SIG-M5 treated with dmso at 0.1 percent for 504 hours (cell line): Measurements from ENCODE around the gene AK2.
A peak's percentile ranks its signal among the peaks of the same experiment; 100 is the strongest.
"Not testable (repeated sequence)": the region's sequence is repeated elsewhere in the genome, so short reads cannot be mapped to it uniquely, and the experiment has no call there.

Experiments
- DNase-seq: peaks from one replicate; lab custom pipeline; 2025; ENCODE audit not compliant: unreplicated experiment; lab: John Stamatoyannopoulos, UW

The AK2 gene

DNA sequence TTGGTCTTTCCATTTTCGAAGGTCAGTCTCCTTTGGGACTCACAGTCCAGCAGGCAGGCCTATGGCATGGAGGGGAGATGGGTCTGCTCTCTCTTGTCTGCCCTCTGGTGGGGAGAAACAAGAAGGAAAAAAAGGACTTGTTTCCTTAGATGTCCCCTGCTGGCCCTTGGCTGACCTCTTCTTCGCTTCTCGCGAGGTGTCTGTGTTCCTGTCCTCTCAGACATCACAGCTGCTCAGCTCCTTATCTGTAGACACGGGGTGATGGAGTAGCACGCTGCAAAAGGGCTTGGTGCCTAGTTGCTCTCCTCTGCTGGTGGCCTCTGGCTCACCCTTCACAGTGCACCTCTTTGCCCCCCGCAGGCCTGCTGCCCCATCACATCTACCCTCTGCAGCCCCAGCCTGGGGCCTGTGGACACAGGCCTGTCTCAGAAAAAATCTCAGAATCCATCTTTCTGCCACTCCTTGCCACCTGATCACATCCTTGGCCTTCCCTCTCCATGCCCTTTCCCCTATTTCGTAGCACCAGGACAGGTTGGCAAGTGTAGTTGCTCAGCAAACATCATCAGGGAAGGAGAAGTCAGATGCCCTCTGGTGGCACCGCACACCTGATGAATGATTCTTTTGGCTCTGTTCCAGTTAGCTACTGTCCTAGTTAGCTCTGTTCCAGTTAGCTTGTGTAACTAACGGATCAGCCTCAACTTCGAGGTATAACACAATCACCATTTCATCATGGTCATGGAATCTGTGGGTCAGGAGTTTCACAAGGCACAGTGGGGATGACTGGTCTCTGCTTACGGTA is 18.7 kb upstream of the AK2 start:
- peak; percentile 53 for DNase-seq

DNA sequence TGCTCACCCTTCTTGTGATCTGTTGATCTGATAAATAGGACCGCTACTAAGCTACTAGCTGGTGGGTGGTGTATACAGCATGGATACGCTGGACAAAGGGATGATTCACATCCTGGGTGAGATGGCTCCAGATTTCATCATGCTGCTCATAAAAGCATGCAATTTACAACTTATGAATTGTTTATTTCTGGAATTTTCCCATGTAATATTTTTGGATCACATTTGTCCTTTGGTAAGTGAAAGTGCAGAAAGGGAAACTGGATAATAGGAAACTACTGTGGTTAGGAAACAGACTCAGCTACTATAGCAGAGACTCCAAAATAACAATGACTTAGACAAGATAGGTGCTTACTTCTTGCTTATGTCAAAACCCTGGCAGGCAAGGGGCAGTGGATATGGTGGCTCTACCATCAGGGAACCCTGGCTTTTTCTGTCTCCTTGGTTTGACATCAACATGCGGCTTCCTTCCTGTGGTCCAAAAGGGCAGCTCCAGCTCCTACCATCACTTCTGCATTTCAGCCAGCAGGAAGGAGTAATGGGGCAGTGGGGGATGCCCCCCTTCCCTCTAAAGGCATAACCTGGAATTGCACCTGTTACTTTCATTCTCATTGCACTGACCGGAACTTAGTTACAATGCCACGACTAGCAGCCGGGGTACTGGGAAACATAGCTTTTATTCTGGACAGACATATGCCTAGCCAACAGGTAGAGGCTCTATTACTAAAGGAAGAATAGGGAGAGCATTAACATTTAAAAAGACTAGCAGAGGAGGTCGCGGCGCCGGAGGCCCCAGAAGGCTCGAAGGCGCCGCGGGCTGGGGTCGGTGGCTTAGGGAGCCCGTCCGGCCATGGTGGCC is 13.8 kb upstream of the AK2 start:
- DNase-seq, result peak; percentile 74

DNA sequence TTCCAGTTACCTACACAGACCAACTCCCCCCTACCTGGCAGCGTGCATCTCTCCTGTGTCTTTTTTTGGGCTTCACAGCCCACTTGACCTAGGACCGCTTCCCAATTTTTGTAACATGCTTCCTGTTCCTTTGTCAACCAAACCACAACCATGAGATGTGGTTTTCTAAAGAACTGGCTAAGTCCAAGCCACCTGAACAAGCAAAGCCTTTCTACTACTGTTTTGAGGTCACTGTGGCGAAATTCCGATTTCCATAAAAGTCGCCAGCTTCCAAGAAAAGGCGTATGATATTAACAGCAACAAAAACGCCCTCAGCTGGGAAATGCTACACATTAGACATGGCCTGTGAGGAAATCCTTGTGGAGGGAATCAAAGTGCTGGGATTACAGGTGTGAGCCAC is 12.7 kb upstream of the AK2 start:
- DNase-seq, result no peak

DNA sequence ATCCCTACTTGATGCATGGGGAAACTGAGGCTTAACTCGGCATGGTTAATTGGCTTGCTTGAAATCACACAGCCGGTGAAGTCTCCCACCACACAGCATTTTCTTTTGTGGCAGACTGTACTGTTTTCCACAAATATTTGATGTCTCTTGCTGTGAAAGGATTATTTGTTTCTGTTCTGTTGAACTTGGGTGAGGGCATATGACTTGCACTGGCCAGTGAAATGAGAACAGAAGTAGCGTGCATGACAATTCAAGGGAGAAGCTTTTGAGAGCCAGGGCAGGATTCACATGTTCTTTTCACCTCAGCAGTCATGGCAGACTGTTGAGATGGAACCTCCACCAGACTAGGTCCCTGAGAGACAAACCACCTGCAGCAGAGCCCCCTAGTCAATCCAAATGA is 11.7 kb upstream of the AK2 start:
- no peak for DNase-seq

DNA sequence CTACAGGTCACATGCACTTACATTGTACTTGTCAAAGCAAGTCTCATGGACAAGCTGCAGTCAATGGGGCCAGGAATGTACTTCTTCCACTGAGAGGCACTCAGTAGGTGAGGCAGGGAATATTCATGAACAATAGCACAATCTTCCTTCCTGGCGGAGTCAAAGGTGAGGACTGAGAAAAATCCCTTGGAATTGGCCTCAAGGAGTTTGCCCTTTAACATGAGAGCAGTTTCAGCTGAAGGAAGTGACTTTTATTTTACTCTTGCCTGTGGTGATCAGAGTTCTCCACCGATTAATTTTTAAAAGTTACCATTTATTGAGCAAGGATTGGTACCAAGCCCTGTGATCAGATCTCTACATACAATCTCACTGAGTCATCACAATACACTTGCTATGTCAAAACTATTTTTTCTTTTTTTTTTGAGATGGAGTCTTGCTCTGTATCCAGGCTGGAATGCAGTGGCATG is 11.2 kb upstream of the AK2 start:
- no peak for DNase-seq

DNA sequence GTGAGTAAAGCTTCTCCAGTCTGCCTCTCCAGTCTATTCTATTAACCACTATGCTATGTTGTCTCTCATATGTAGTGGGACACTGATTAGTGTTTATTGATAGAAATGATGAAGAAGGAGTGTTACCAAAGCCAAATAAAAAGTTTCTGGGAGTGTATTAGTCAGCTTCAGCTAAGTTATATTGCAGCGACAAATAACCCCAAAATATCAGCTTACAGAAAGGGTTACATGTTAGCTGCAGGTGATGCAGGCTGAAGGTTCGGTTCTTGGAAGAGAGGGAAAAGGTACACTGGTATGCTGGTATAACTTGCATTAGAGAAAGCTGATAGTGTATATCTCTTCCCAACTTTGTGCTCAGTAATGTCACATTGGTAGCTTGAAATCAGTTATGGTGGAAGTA is 10.6 kb upstream of the AK2 start:
- DNase-seq, result no peak

DNA sequence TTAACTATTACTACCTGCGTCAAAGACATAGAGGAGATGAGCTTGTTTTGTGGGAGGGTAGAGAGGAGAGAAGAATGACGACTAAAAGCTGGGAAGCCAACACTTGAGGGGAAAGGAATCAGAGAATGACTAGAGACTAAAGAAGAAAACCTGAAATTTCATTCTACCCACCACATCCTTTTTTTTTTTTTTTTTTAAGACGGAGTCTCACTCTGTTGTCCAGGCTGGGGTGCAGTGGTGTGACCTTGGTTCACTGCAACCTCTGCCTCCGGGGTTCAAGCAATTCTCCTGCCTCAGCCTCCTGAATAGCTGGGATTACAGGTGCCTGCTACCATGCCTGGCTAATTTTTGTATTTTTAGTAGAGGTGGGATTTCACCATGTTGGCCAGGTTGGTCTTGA is 9.6 kb upstream of the AK2 start:
- DNase-seq, result not testable (repeated sequence)

DNA sequence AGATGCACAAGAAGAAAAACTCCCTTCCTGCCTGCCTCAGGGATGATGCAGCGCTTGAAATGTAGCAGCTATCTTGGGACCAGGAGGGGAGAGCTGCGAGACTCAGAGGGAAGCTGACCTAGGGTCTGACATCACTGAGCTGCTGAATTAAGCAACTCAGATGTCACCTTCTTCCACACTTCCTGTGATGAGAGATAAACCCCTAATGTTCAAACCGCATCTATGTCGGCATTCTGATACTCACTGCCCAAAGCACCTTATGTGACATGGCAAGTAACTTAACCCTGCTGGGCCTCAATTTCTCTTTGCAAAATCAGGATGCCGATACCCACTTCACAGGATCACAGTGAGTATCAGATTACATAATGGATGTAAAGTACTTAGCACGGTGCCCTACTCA is 9.1 kb upstream of the AK2 start:
- peak; percentile 85 for DNase-seq

DNA sequence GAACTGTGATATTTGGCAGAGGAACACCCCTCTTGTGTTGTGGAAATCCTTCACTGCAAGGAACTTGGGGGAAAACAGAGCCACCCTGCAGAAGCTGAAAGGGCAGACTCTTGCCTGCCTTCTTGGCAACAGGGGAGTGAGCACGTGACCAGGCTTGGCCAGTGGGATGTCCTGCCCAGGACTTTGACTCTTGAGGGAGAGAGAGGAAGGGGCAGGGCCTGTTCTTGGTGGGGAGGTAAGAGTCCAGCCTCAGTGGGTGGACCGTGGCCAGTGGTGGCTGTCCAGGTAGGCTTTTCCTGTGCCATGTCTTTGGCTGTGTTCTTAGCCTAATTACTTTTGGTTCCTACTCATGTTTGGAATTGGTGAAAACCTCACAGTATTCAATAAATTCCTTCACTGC is 8.6 kb upstream of the AK2 start:
- DNase-seq, result no peak

DNA sequence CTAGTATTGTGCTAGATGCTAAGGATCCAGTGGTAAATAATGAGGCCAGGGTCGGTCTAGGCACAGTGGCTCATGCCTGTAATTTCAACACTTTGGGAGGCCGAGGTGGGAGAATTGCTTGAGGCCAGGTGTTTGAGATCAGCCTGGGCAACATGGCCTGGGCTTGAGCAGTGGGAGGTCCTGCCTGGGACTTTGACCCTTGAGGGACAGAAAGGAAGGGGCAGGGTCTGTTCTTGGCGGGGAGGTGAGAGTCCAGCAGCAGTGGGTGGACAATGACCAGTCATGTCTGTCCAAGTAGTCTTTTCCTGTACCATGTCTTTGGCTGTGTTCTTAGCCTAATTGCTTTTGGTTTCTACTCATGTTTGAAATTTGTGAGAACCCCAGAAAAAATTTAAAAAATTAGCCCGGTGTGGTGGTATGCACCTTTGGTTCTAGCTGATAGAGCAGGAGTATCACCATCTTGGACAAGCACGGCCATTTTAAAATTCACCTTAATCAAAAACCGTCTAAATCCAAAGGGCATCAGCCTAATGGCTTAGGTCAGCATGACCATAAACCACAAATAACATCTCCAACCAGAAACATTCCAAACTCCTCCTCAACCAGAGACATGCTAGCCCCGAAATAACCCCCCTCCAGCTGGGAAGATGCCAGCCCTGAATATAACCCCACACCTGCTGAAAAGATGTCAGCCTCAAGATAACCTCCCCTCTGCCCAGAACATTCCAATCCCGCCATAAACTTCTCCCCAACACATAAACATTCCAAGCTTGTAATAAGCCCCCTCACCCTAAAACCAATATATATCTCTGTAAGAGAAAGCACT is 6.8 kb upstream of the AK2 start:
- no peak for DNase-seq

DNA sequence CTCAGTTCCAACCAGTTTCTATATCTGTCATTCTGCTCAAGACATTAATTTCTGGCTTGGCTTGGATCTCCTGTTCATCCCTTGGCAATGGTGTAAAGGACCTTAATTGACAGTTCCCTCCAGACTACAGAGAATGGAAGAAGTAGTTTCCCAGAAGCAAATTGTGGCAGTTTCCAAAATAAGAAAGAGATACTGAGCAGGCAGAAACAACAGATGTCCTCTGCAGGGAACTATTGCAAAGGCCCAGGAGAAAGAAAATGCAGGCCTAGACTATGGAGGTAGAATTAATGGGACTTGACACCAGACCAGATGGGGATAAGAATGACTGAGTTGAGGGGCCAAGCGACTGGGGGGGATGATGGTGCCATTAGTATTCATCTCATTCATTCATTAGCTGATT is 6.1 kb upstream of the AK2 start:
- no peak for DNase-seq

DNA sequence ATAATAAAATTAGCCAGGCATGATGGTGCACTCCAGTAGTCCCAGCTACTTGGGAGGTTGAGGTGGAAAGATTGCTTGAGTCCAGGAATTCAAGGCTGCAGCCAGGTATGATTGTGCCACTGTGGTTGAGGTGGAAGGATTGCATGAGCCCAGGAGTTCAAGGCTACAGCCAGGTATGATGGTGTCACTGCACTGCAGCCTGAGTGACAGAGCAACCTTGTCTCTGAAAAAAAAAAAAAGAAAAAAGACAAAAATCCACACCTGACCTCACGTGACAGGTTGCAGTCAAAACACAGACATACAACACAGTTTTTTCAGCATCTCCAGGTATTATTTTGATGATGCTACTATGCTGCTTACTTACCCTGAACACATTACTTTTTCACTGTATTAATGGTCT is 4.3 kb upstream of the AK2 start:
- DNase-seq, result no peak

DNA sequence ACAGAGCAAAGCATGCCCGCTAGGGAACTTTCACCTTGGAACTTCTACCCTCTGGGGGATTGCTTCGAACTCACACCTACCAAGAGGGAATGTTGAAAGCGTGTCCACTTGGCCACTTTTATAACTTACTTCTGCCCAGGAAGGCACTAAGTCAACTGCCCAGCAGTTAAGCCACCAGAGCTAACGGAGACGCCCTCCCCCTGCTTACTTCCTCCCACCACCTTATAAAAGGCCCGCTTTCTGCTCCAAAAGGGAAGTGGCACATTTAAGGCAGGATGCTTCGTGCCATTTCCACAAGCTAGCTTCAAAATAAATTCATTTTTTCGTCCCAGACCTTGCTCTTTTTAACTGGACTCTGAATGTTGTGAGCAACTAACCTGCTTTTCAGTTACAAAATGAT is 3.2 kb upstream of the AK2 start:
- peak; percentile 74 for DNase-seq

DNA sequence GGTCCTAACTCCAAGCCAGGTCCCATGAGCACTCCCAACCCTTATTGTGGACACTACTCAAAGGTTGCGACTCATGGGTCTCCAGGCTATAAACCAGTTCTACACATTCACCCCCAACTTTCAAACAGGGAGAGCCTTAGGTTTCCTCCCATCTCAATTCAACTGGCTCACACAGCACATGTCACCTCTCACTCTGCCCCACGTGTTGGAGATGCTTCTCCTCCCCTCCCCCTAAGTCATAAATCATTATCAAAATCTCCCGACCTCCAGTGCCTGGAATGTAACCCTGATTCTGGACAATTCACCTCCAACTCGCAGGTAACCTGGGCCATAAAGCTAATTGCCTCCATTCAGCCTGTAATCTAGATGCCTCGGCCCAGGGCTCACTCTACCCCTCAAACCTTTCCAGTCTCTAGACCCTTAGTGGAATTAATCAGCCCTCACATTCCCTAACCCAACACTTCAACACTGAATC is 595 bp downstream of the AK2 start:
- DNase-seq, result peak; percentile 49

DNA sequence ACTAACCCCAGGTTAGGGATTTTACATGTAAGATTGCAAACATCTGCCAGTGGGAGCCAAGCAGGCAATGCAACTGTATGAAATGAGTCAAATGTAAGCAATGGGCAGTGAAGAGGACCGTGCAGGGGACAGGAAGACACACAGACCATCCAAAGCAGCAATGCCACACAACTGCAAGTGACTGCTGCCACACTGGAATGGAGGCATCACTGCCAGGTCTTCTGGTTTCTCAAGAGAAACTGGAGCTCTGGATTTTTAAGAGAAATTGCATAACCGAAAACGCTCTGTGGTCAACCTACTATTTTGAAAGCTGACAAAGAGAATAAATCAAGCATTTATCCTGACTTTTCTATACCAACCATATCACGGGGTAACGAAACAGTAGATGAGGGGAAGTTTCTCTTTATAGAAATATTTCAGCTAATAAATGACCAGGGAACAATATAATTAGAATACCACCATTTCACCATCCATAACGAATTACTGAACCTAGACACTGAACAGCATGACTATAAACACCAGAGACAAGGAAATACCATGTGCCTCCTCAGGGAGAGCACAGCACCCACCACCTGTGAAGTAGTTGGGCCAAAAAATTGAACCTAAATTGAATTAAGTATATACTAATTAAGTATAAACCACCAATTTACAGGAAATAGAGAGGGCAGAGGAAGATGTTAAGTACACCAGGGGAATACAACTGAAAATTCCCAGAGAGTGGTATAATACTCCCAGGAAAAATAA is 4.4 kb downstream of the AK2 start:
- peak; percentile 96 for DNase-seq

DNA sequence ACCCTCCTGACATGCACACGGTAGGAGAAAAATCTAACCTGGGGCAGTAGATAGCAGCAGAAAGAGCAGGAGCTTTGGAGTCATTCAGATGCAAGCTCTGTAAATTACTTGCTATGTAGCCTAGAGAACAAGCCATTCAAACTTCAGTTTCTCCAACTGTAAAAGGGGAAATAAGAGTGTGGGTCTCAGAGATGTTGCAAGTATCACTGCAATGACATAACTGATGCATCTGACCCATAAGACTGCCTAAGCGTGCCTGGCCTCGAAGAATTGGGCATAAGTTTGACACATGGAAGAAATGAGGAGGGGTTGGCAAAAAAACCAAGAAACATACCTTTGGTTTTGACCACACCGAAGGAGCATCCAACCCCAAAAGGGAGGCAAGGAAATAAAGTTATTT is 5.2 kb downstream of the AK2 start:
- peak; percentile 81 for DNase-seq

DNA sequence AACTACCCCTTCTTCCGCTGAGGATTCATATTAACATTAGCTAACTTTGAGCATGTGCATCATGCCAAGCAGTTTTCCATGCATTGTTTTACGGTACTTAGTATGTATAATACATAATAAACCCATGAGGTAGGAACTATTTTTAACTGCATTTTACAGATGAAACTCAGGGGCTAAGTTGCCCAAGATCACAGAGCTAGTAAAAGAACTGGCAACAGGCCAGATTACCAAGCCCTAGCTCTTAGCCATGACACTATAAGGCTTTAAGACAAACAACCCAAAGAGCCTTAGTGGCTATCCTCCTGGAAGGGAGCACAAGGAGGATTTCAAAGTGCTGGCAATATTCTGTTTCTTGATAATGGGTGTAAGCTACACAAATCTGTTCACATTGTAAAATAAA is 6.1 kb downstream of the AK2 start:
- DNase-seq, result peak; percentile 39

DNA sequence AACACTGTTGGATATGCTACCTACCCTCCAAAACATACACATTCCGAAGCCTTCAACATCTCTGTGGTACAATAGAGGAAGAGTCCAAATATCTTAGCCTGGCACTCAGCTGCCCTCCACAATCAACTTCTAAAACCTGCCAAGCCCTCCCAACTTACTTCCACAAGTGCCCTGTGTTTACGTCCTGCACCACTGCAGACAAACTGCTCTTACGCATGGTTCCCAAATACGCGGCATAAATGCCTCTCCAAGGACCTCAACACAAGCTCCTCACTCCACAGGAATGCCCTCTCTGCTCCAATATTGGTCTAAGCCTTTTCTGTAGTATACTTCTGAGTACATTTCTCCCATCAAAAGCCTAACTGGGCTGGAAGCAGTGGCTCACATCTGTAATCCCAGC is 6.8 kb downstream of the AK2 start:
- DNase-seq, result no peak

DNA sequence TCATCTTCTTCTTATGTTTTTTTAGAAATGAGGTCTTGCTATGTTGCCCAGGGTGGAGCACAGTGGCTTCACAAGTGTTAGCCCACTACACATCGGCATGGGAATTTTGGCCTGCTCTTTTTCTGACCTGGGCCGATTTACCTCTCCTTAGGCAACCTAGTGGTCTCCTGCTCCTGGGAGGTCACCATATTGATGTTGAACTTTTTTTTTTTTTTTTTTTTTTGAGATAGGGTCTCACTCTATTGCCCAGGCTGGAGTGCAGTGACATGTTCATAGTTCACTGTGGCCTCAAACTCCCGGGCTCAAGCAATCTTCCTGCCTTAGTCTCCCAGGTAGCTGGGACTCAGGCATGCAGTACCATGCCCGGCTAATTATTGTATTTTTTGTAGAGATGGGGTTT is 7.5 kb downstream of the AK2 start:
- no peak for DNase-seq

DNA sequence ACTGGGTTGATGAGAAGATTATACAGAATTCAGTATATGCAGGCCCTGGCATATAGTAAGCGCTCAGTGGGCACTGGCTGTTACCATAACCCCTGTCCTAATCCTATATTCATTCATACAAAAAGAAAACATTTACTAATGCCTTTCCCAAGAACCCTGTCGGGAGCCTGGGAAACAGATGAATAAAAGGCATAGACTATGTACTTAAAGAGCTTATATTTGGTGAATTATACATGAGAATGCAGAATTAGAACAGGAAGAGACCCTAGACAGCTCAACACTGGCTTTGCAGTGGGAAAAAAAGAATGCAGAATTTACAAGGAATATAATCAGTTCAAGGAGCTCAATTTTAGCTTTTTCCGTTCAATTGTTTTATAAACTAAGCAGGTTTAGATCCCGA is 10.9 kb downstream of the AK2 start:
- DNase-seq, result no peak

DNA sequence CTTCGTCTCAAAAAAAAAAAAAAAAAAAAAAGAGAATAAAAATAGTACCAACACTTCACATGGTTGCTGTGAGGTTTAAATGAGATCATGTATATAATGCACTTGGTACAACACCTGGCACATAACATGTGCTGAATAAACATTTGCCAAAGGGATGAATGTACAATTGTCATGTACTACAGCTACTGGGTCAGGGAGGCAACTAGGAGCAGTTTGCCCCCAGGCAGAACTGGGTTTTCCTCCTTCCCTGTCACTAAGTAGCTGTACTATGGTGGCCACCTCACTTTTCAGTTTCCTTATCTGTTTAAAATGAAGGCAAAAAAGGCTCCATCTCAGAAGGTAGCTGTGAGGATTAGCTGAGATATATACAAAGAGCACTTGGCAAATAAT is 11.5 kb downstream of the AK2 start:
- no peak for DNase-seq
